ENCODE measurements around the gene SMIM24. TPM values are rescaled to one million over a fixed set of nuclear protein-coding genes. Genes with fewer than 3 reads are reported as not detected.

SMIM24 gene
- total RNA-seq, 1 donor from 2014 or later: 1.4 TPM

- TF ChIP-seq, protein P1, sequence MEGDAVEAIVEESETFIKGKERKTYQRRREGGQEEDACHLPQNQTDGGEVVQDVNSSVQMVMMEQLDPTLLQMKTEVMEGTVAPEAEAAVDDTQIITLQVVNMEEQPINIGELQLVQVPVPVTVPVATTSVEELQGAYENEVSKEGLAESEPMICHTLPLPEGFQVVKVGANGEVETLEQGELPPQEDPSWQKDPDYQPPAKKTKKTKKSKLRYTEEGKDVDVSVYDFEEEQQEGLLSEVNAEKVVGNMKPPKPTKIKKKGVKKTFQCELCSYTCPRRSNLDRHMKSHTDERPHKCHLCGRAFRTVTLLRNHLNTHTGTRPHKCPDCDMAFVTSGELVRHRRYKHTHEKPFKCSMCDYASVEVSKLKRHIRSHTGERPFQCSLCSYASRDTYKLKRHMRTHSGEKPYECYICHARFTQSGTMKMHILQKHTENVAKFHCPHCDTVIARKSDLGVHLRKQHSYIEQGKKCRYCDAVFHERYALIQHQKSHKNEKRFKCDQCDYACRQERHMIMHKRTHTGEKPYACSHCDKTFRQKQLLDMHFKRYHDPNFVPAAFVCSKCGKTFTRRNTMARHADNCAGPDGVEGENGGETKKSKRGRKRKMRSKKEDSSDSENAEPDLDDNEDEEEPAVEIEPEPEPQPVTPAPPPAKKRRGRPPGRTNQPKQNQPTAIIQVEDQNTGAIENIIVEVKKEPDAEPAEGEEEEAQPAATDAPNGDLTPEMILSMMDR (conservative IDR thresholded peaks at IDR 0.05; ENCODE audit: low read depth, low read length): no peak
- no peak for DNase-seq (ENCODE audit: low read depth)
- no peak overlapping the region for H3K4me3 ChIP-seq (ENCODE audit: low read depth, low read length)
Observed at GRCh38 chr19:3493651-3494050, 13.3 kb upstream of the SMIM24 start.

DNA sequence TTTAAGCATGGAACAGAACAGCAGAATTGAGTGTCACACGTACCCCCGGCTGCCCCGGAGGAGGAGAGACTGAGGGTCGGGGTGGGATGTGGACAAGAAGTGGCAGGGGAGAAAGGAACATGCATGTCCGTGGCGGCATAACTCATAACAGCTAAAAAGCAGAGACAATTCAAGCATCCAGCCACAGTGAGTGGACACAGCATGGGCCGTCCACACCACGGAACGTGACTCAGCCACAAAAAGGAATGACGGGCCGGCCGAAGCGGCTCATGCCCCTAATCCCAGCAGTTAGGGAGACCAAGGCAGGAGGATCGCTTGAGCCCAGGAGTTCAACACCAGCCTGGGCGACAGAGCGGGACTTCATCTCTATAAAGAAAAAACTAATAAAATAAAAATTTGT is 12.6 kb upstream of the SMIM24 start:
- no peak for DNase-seq (ENCODE audit: low read depth)
- no peak overlapping the region for H3K4me3 ChIP-seq (ENCODE audit: low read depth, low read length)
- TF ChIP-seq, protein P1 (conservative IDR thresholded peaks at IDR 0.05; ENCODE audit: low read depth, low read length): no peak

GRCh38 chr19:3492131-3492839 is 12.0 kb upstream of the SMIM24 start:
- TF ChIP-seq, protein P1 (conservative IDR thresholded peaks at IDR 0.05; ENCODE audit: low read depth, low read length): no peak
- no peak for DNase-seq (ENCODE audit: low read depth)

GRCh38 chr19:3491396-3492119 is 11.2 kb upstream of the SMIM24 start:
- TF ChIP-seq, protein P1 (conservative IDR thresholded peaks at IDR 0.05; ENCODE audit: low read depth, low read length): no peak
- H3K4me3 ChIP-seq (ENCODE audit: low read depth, low read length): no peak overlapping the region
- no peak for DNase-seq (ENCODE audit: low read depth)

More at GRCh38 chr19:3492131-3492839, 12.0 kb upstream of the SMIM24 start:
- no peak overlapping the region for H3K4me3 ChIP-seq (ENCODE audit: low read depth, low read length)

GRCh38 chr19:3483226-3483628 is 2.9 kb upstream of the SMIM24 start, which contains the start of gene SMIM44:
Gene SMIM44, minus strand, starts transcription at chr19:3483441. Its CDS starts 38 bp downstream, at chr19:3483403.
- no peak for DNase-seq (ENCODE audit: low read depth)
- no peak within 1 kb of the TSS for H3K4me3 ChIP-seq (ENCODE audit: low read depth, low read length)
- TF ChIP-seq, protein P1 (conservative IDR thresholded peaks at IDR 0.05; ENCODE audit: low read depth, low read length): no peak

- DNase-seq (ENCODE audit: low read depth): no peak
- H3K4me3 ChIP-seq (ENCODE audit: low read depth, low read length): no peak overlapping the region
Observed at GRCh38 chr19:3482507-3483225, 2.3 kb upstream of the SMIM24 start.

More at GRCh38 chr19:3482507-3483225, 2.3 kb upstream of the SMIM24 start:
- TF ChIP-seq, protein P1 (conservative IDR thresholded peaks at IDR 0.05; ENCODE audit: low read depth, low read length): no peak
